Dedifferentiated amniotic fluid mesenchymal stem cell (primary cell): ENCODE data around the gene KLRF1.
"Not testable (repeated sequence)": the region's sequence is repeated elsewhere in the genome, so short reads cannot be mapped to it uniquely, and the experiment has no call there.

Source experiments
- DNase-seq: peaks from one replicate; pipeline ENCODE4 v3.0.0-alpha.2; 2016; ENCODE audit errors: extremely low spot score

The KLRF1 gene

GRCh38 chr12:9869307-9870161 is 42.3 kb downstream of the KLRF1 start, which contains the start of gene CLEC2B:
TSS of gene CLEC2B (minus strand) at chr12:9869354.
- DNase-seq = peak; percentile 62

GRCh38 chr12:9870286-9870866 is 43.1 kb downstream of the KLRF1 start:
- DNase-seq = no peak

GRCh38 chr12:9872162-9872561 is 44.9 kb downstream of the KLRF1 start:
- DNase-seq = no peak

- DNase-seq = no peak
Observed at GRCh38 chr12:9872742-9873141, 45.5 kb downstream of the KLRF1 start.

- DNase-seq = not testable (repeated sequence)
Observed at GRCh38 chr12:9876120-9876519, 48.8 kb downstream of the KLRF1 start.

GRCh38 chr12:9880532-9881078 is 53.3 kb downstream of the KLRF1 start:
- DNase-seq = no peak

- no peak for DNase-seq
Observed at GRCh38 chr12:9881246-9881645, 54.0 kb downstream of the KLRF1 start, which contains the start of gene KLRF2. TSS of gene KLRF2 (plus strand) at chr12:9881489. CDS start at chr12:9881596, 107 bp downstream.

GRCh38 chr12:9881988-9882387 is 54.7 kb downstream of the KLRF1 start:
- no peak for DNase-seq

- DNase-seq = no peak
Observed at GRCh38 chr12:9883175-9883574, 55.9 kb downstream of the KLRF1 start.

- no peak for DNase-seq
Observed at GRCh38 chr12:9888665-9889273, 61.5 kb downstream of the KLRF1 start.
